GM12801 (cell line): ENCODE data around the gene PALB2.

ENCODE experiments used
- TF ChIP-seq, protein P1 (sequence below): IDR thresholded peaks from one replicate; pipeline ENCODE4 v1.5.1; 2011; ENCODE audit warnings: control low read depth; ENCODE audit not compliant: insufficient read length; ENCODE audit errors: extremely low read depth

The PALB2 gene

GRCh38 chr16:23608194-23608593 lies 32.9 kb downstream of the PALB2 start:
- TF ChIP-seq, protein P1, sequence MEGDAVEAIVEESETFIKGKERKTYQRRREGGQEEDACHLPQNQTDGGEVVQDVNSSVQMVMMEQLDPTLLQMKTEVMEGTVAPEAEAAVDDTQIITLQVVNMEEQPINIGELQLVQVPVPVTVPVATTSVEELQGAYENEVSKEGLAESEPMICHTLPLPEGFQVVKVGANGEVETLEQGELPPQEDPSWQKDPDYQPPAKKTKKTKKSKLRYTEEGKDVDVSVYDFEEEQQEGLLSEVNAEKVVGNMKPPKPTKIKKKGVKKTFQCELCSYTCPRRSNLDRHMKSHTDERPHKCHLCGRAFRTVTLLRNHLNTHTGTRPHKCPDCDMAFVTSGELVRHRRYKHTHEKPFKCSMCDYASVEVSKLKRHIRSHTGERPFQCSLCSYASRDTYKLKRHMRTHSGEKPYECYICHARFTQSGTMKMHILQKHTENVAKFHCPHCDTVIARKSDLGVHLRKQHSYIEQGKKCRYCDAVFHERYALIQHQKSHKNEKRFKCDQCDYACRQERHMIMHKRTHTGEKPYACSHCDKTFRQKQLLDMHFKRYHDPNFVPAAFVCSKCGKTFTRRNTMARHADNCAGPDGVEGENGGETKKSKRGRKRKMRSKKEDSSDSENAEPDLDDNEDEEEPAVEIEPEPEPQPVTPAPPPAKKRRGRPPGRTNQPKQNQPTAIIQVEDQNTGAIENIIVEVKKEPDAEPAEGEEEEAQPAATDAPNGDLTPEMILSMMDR = no peak

- TF ChIP-seq, protein P1 = no peak
Measured at GRCh38 chr16:23607726-23608125, 33.4 kb downstream of the PALB2 start.

GRCh38 chr16:23597003-23597756 lies 43.9 kb downstream of the PALB2 start:
- TF ChIP-seq, protein P1 = no peak

DNA sequence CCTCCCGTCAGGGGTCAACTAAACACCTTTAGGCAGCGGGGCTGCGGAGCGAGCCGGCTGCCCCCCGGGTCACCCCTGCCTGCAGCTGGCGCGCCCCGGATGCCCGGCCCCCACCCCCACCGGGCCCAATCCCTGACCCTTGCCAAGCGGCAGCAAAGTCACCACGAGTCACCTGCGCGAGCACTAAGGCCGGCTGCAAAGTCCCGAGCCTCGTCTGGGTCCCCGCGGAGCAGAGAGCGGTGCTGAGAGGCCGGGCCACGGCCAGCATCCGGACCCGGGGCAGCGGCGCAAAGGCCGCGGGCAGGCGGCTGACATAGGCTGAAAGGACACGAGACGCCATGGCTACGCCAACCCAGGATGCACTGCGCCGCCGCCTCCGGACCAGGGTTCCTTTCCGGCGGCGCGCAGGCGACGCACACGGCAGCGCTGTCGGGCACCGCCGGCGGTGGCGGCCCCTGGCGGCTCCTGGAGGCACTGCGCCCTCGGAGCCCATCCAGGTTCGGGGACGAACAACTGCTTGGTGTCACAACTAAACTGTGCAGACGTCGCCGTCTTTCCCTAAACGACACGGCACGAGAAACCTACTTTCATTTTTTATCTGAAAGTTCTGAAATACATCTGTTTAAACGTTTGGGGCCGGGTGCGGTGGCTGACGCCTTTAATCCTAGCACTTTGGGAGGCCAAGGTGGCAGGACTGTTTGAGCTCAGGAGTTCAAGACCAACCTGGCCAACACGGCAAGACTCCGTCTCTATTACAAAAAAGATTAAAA lies 45.0 kb downstream of the PALB2 start, which contains the start of gene NDUFAB1:
Gene NDUFAB1, minus strand, starts transcription at position 366 of the 770 bp plus-strand sequence. Its CDS starts 26 bp downstream, at position 340.
- TF ChIP-seq, protein P1 = no peak

DNA sequence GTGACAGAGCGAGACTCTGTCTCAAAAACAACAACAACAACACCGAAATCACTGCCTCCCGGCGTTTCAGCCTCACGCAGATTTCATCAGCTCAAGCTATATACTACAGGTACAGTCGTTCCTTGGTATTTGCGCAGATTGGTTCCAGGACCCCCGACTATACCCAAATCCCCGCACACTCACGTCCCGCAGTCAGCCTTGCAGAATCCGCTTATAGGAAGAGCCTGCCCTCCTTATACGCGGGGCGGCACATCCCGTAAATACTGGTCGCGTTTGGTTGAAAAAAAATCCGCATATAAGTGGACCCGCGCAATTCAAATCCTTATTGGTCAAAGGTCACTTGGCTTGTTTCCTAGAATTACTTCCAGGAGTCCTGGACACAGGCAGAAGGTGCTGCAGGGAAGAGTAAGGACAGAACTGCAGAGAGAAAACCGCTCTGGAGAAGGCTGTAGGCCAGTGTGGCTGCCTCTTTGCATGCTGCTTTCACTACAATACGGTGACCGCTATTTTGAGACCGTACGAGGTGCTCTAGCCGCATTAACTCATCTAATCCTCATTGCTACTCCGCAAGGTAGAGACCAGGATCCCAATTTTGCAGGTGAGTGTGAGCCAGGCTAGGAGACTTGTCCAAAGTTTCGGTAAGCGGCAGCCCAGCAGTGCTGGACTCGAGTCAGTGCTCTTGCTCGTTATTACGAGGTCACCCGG lies 45.7 kb downstream of the PALB2 start:
- TF ChIP-seq, protein P1 = no peak

DNA sequence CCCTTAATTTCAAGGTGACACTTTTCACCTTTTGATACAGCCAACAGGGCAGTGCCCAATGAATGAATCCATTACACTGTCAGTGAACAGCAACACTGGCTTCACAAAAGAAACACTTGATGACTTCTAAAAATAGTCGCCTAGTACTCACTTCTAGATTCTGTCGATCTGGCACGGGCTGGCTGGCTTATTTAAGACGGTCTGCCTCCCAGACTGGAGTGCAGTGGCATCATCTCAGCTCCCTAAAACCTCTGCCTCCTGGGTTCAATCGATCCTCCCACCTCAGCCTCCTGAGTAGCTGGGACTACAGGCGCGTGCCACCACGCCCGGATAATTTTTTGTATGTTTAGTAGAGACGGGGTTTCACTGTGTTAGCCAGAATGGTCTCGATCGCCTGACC lies 46.9 kb downstream of the PALB2 start:
- TF ChIP-seq, protein P1 = no peak

DNA sequence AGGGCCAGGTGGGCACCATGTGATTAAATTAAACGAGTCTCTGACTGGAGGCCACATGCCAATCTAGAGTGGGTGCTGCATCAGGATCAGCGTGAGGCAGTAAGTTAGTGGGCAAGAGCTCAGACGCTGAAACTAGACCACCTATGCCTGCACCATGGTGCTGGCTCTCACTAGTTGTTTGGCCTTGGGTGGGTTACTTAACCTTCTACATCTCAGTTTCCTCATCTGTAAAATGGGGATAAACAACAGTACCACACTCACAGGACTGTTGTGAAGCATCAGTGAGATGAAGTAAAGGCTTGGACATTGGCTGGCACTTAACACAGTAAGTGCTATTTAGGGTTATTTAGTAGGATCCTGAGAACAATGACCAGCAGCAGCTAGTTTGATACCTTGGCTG lies 50.9 kb downstream of the PALB2 start:
- TF ChIP-seq, protein P1 = no peak
